H9 (cell line): ENCODE results near the gene HIVEP1. TPM values are rescaled to one million over a fixed set of nuclear protein-coding genes. Genes with fewer than 3 reads are reported as not detected.

ENCODE experiments used
- DNase-seq: peaks from one replicate; pipeline ENCODE4 v3.0.0-alpha.2; 2017
- H2AFZ ChIP-seq: one replicate; pipeline ENCODE4 v1.6.1; 2013; ENCODE audit warnings: mild to moderate bottlenecking, low read length, control low read depth, moderate library complexity
- H2AK5ac ChIP-seq: 2 replicates; pipeline ENCODE4 v1.6.1; 2013; ENCODE audit warnings: low read length, control low read depth, mixed read lengths; ENCODE audit not compliant: insufficient read length
- H2BK120ac ChIP-seq: one replicate; pipeline ENCODE4 v1.6.1; 2013; ENCODE audit warnings: low read depth, mild to moderate bottlenecking, low read length, control low read depth, inconsistent platforms; ENCODE audit not compliant: poor library complexity, severe bottlenecking
- H2BK12ac ChIP-seq: 2 replicates; pipeline ENCODE4 v1.6.1; 2013; ENCODE audit warnings: low read length, control low read depth, mixed read lengths, low read depth; ENCODE audit not compliant: insufficient read length
- H2BK15ac ChIP-seq: 2 replicates; pipeline ENCODE4 v1.6.1; 2013; ENCODE audit warnings: low read depth, low read length, control low read depth
- H2BK20ac ChIP-seq: one replicate; pipeline ENCODE4 v1.6.1; 2013; ENCODE audit warnings: low read depth, mild to moderate bottlenecking, low read length, control low read depth, inconsistent platforms; ENCODE audit not compliant: poor library complexity, severe bottlenecking
- H2BK5ac ChIP-seq: 2 replicates; pipeline ENCODE4 v1.6.1; 2013; ENCODE audit warnings: low read length, control low read depth, mixed read lengths; ENCODE audit not compliant: insufficient read length
- H3K14ac ChIP-seq: 2 replicates; pipeline ENCODE4 v1.6.1; 2013; ENCODE audit warnings: low read length, control low read depth; ENCODE audit not compliant: insufficient read depth
- H3K18ac ChIP-seq: 2 replicates; pipeline ENCODE4 v1.6.1; 2013; ENCODE audit warnings: low read depth, mild to moderate bottlenecking, mixed read lengths, low read length, control low read depth; ENCODE audit not compliant: insufficient read length
- H3K23ac ChIP-seq: 2 replicates; pipeline ENCODE4 v1.6.1; 2013; ENCODE audit warnings: low read length, control low read depth, mixed read lengths, low read depth; ENCODE audit not compliant: insufficient read length
- H3K23me2 ChIP-seq: 2 replicates; pipeline ENCODE4 v1.6.1; 2013; ENCODE audit warnings: low read depth, mild to moderate bottlenecking, mixed read lengths, low read length, control low read depth; ENCODE audit not compliant: insufficient read length, poor library complexity, severe bottlenecking
- H3K27ac ChIP-seq: 2 replicates; pipeline ENCODE4 v1.5.1; 2013; ENCODE audit warnings: low read length, control low read depth, mixed read lengths, low read depth; ENCODE audit not compliant: insufficient read length
- H3K27me3 ChIP-seq: 2 replicates; pipeline ENCODE4 v1.6.1; 2013; ENCODE audit warnings: low read length, control low read depth, inconsistent platforms; ENCODE audit not compliant: insufficient read depth
- H3K4ac ChIP-seq: 2 replicates; pipeline ENCODE4 v1.6.1; 2013; ENCODE audit warnings: low read depth, mild to moderate bottlenecking, control low read depth, inconsistent platforms, low read length, moderate library complexity
- H3K4me1 ChIP-seq: 2 replicates; pipeline ENCODE4 v1.6.1; 2013; ENCODE audit warnings: low read length, control low read depth, inconsistent platforms; ENCODE audit not compliant: insufficient read depth
- H3K4me2 ChIP-seq: 2 replicates; pipeline ENCODE4 v1.6.1; 2013; ENCODE audit warnings: low read length, control low read depth, mixed read lengths; ENCODE audit not compliant: insufficient read length, insufficient read depth
- H3K56ac ChIP-seq: 2 replicates; pipeline ENCODE4 v1.6.1; 2013; ENCODE audit warnings: low read depth, mild to moderate bottlenecking, mixed read lengths, low read length, control low read depth; ENCODE audit not compliant: insufficient read length
- H3K79me1 ChIP-seq: 2 replicates; pipeline ENCODE4 v1.6.1; 2013; ENCODE audit warnings: low read depth, mild to moderate bottlenecking, moderate library complexity, low read length, control low read depth, inconsistent platforms; ENCODE audit not compliant: insufficient read depth, poor library complexity, severe bottlenecking
- H3K79me2 ChIP-seq: 2 replicates; pipeline ENCODE4 v1.6.1; 2013; ENCODE audit warnings: low read length, control low read depth, inconsistent platforms; ENCODE audit not compliant: insufficient read depth
- H3K9ac ChIP-seq: 2 replicates; pipeline ENCODE4 v1.6.1; 2013; ENCODE audit warnings: low read length, control low read depth, mixed read lengths; ENCODE audit not compliant: insufficient read length; ENCODE audit errors: extremely low read depth
- H3K9me3 ChIP-seq: one replicate; pipeline ENCODE4 v1.6.1; 2013; ENCODE audit warnings: low read depth, low read length, inconsistent platforms; ENCODE audit not compliant: control insufficient read depth
- H3T11ph ChIP-seq: one replicate; pipeline ENCODE4 v1.6.1; 2013; ENCODE audit warnings: mild to moderate bottlenecking, low read length, control low read depth, inconsistent platforms
- H4K20me1 ChIP-seq: one replicate; pipeline ENCODE4 v1.6.1; 2013; ENCODE audit not compliant: control insufficient read depth, insufficient read length, insufficient read depth
- H4K5ac ChIP-seq: 2 replicates; pipeline ENCODE4 v1.6.1; 2013; ENCODE audit warnings: low read depth, mild to moderate bottlenecking, mixed read lengths, low read length, control low read depth; ENCODE audit not compliant: insufficient read length
- H4K8ac ChIP-seq: replicated peaks from 2 replicates; pipeline ENCODE4 v1.6.1; 2013; ENCODE audit warnings: low read length, control low read depth, mixed read lengths, low read depth; ENCODE audit not compliant: insufficient read length
- H4K91ac ChIP-seq: 2 replicates; pipeline ENCODE4 v1.6.1; 2013; ENCODE audit warnings: low read depth, mild to moderate bottlenecking, moderate library complexity, mixed read lengths, low read length, control low read depth; ENCODE audit not compliant: insufficient read length
- H3K27ac Mint-ChIP-seq, 3 experiments: 2 replicates in 2 of 3; 3 replicates in 1 of 3; pipeline ENCODE4 v1.8.0; 2020 to 2021; ENCODE audit warnings: mixed read lengths in 3 of 3, mild to moderate bottlenecking in 1 of 3, moderate library complexity in 1 of 3
- H3K27me3 Mint-ChIP-seq: 2 replicates; pipeline ENCODE4 v1.8.0; 2021; ENCODE audit warnings: low read depth, mild to moderate bottlenecking, moderate library complexity, mixed read lengths
- H3K36me3 Mint-ChIP-seq, 3 experiments: 2 replicates in 2 of 3; 3 replicates in 1 of 3; pipeline ENCODE4 v1.8.0; 2020 to 2021; ENCODE audit warnings: low read depth in 3 of 3, mixed read lengths in 3 of 3; ENCODE audit not compliant: insufficient read depth in 1 of 3
- H3K4me1 Mint-ChIP-seq, 2 experiments: 2 replicates each; pipeline ENCODE4 v1.8.0; 2020; ENCODE audit warnings: mixed read lengths in 2 of 2
- H3K4me3 Mint-ChIP-seq, 2 experiments: 2 replicates in 1 of 2; 3 replicates in 1 of 2; pipeline ENCODE4 v1.8.0; 2020 to 2021; ENCODE audit warnings: mild to moderate bottlenecking in 2 of 2, mixed read lengths in 2 of 2, moderate library complexity in 1 of 2
- H3K9me3 Mint-ChIP-seq, 2 experiments: 2 replicates in 1 of 2; 3 replicates in 1 of 2; pipeline ENCODE4 v1.8.0; 2020; ENCODE audit warnings: mild to moderate bottlenecking in 2 of 2, mixed read lengths in 2 of 2, moderate library complexity in 1 of 2
- WGBS: extraction: QIAGEN DNeasy Blood & Tissue Kit; methylation state at CpG from one replicate; pipeline ENCODE4 v1.1.7; 2013; ENCODE audit warnings: missing lambda C conversion rate, low lambda C conversion rate, mixed read lengths; ENCODE audit not compliant: insufficient read length; ENCODE audit errors: extremely low coverage; 5-methylcytosine and 5-hydroxymethylcytosine counted together
- total RNA-seq: library from RNA; stranded (reverse); gene quantifications from 2 replicates; pipeline ENCODE4 v1.2.1, GENCODE V29; 2021
- TF ChIP-seq, protein P1 (sequence below): fragments of 200-600 bp; sonication (generic); conservative IDR thresholded peaks from 3 replicates; pipeline ENCODE4 v1.8.0; 2021; ENCODE audit warnings: antibody characterized with exemption, mild to moderate bottlenecking

HIVEP1 gene
- total RNA-seq, 1 experiment from 2014 or later, result 44.2 TPM

DNA sequence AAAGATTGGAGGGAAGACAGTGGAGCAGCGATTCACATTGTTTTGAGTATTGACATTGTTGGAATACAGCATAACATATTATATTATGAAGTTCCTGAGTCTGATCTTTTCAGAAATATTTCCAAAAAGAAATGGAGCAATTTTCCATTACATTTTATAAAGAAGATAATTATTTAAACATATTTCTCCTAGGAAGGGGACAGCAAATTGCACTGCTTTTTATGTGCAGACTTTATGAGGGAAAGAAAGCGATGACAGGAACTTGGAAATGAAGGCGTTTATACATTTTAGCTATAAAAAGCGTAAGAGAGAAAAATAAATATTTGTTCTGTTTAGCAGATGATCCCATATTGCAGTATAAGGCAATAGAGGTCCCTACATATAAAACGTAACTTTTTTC lies 161.1 kb downstream of the HIVEP1 start:
- Histone ChIP-seq H3K18ac (no peak overlapping the region), H4K20me1 (no peaks in the 10 kb centered on the region), H3K56ac (no peak overlapping the region), H3K27ac (no peak overlapping the region), H4K8ac (no peak overlapping the region), H3K4ac (no peak overlapping the region), H2BK120ac (no peak overlapping the region), H3K4me1 (peaks cover 2% of the 10 kb centered on the region; the same call in 1 of the 2 replicates), H2AFZ (no peak overlapping the region), H4K5ac (no peak overlapping the region), H2BK5ac (no peak overlapping the region), H2AK5ac (no peak overlapping the region), H3K9ac (no peak overlapping the region), H3T11ph (no peak overlapping the region), H3K27me3 (no peaks in the 10 kb centered on the region), H3K14ac (no peak overlapping the region), H2BK15ac (no peak overlapping the region), H3K23me2 (no peaks in the 10 kb centered on the region), H3K23ac (no peak overlapping the region), H4K91ac (no peak overlapping the region), H3K79me1 (no peaks in the 10 kb centered on the region), H3K9me3 (no peaks in the 10 kb centered on the region), H2BK20ac (no peak overlapping the region), H3K4me2 (no peak overlapping the region), H2BK12ac (no peak overlapping the region), H3K79me2 (no peaks in the 10 kb centered on the region)
- H3K4me3 Mint-ChIP-seq, result no peak overlapping the region
- H3K9me3 Mint-ChIP-seq, result peaks cover 3 to 5% of the 10 kb centered on the region in 2 experiments; a peak in 3 of 5 replicates
- H3K36me3 Mint-ChIP-seq, result peaks cover 0 to 5% (median 3%) of the 10 kb centered on the region in 3 experiments; a peak in 4 of 7 replicates
- no peak for DNase-seq
- TF ChIP-seq, protein P1, sequence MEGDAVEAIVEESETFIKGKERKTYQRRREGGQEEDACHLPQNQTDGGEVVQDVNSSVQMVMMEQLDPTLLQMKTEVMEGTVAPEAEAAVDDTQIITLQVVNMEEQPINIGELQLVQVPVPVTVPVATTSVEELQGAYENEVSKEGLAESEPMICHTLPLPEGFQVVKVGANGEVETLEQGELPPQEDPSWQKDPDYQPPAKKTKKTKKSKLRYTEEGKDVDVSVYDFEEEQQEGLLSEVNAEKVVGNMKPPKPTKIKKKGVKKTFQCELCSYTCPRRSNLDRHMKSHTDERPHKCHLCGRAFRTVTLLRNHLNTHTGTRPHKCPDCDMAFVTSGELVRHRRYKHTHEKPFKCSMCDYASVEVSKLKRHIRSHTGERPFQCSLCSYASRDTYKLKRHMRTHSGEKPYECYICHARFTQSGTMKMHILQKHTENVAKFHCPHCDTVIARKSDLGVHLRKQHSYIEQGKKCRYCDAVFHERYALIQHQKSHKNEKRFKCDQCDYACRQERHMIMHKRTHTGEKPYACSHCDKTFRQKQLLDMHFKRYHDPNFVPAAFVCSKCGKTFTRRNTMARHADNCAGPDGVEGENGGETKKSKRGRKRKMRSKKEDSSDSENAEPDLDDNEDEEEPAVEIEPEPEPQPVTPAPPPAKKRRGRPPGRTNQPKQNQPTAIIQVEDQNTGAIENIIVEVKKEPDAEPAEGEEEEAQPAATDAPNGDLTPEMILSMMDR, result no peak
- no CpG with 5 or more reads among the region's 5 CpGs for WGBS
- H3K4me1 Mint-ChIP-seq, result peaks cover 31 to 32% of the 10 kb centered on the region in 2 experiments
- no peaks in the 10 kb centered on the region; the same call in 1 of the 2 replicates for H3K27me3 Mint-ChIP-seq
- H3K27ac Mint-ChIP-seq, result no peak overlapping the region
